Activated T-helper 9 cell treated with anti-CD3 and anti-CD28 coated beads, Interleukin-2, amount 50 U/mL, for 16 hours (primary cell): Measurements from ENCODE around the gene ATG5.
A peak's percentile ranks its signal among the peaks of the same experiment; 100 is the strongest.
"Not testable (repeated sequence)": the region's sequence is repeated elsewhere in the genome, so short reads cannot be mapped to it uniquely, and the experiment has no call there.

Experiments used
- DNase-seq: peaks from one replicate; pipeline ENCODE4 v3.0.0-alpha.2; 2020; ENCODE audit warnings: low read depth

Gene ATG5

DNA sequence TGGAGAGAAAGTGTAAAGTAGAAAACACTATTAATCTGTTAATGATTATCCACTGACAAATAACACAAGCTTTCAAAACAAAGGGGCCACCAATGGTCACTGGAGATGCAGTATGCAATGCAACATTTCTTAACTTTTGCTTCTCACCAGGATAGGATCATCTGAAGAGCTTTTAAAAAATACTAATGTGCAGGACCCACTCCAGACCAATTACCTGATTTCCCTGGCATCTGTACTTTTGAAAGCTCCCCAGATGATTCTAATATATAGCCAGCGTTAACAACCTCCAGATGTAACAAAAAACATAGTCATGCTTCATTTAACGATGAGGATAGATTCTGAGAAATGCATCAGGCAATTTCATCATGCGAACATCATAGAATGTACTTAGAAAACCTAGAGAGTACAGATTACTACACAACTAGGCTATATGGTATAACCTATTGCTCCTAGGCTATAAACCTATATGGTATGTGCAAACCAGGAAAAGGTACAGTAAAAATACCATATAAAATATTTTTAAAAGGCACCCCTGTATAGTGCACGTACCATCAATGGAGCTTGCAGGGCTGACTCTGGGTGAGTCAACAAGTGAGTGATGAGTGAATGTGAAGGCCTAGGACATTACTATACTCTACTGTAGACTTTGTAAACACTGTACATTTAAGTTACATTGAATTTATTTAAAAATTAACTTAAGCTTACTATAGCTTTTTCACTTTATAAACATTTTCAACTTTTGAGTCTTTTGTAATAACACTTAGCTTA is 69.2 kb downstream of the ATG5 start:
- DNase-seq = no peak

GRCh38 chr6:106255306-106255705 is 70.3 kb downstream of the ATG5 start:
- DNase-seq = no peak

DNA sequence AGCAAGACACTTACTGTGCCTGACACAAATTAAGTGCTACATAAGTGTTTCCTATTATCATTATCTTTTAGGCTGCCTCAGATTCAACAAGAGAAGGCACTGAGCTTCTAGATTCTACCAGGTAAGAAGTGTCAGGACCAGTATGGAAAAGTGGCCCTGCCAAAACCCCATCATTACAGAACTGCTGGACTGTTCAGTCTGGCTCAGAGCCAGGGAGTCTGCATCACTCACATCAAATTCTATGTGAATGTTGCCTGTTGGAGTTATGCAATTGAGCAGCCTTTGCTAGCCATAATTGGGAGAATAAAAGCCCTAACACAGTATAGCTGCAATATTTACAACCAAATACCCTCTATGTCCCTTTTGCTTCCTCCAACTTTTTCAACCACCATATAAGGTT is 70.9 kb downstream of the ATG5 start:
- no peak for DNase-seq

DNA sequence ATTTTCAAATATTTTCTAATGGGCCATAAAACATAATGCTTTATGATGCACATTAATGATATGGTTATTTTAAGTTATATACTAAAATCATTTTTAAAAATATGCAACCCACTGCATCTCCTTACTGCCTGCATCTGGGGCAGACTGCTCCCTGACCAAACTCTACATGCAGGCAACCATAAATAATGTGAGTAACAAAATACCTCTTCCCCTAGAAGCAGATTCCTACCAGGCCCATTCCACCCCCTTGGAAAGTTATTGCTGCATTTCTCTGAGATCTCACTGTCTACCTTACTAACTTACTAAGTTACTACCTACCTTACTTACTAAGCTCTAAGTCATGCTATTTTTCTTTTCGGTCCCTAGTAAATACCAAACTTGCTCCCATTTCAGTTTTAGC is 71.8 kb downstream of the ATG5 start:
- no peak for DNase-seq

- no peak for DNase-seq
Measured at GRCh38 chr6:106253172-106253571, 72.4 kb downstream of the ATG5 start.

DNA sequence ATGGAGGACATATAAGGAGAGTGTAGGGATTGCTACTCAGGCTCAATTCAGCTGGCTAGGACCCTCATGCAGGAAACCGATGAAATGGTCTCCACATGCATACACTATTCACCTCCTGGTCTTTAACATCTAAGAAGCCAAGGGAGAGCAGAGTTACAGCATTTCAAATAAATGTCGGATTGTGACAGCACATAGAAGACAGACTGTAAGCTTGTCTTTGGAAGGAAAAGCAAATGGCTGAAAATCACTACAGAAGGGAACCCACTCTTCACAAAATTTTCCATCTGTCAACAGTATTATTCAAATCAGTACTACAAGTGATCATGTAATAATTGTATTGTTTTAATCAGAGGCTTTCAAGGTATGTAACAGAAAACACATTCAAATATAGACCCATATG is 72.9 kb downstream of the ATG5 start:
- no peak for DNase-seq

DNA sequence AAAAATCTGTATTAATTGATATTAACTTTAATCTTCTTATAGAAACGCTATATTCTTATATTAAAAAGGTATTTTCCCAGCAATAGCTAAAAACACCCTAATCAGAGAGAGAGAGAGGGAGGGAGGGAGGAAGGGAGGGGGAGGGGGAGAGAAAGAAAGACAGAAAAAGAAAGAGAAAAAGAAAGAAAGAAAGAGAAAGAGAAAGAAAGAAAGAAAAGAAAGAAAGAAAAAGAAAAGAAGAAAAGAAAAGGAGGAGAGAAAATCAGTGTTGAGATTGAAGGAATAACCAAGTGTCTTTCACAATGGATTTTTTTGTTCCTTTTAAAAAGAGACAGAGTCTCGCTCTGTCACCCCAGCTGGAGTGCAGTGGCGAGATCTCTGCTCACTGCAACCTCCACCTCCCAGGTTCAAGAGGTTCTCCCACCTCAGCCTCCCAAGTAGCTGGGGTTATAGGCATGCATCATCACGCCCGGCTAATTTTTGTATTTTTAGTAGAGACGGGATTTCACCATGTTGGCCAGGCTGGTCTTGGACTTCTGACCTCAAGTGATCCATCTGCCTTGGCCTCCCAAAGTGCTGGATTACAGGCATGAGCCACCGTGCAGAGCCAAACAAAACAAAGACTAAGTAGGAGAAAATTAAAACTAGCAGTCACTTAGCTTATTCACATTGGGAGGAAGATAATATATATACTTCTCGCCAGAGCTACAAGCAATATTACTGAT is 73.9 kb downstream of the ATG5 start:
- DNase-seq = not testable (repeated sequence)

DNA sequence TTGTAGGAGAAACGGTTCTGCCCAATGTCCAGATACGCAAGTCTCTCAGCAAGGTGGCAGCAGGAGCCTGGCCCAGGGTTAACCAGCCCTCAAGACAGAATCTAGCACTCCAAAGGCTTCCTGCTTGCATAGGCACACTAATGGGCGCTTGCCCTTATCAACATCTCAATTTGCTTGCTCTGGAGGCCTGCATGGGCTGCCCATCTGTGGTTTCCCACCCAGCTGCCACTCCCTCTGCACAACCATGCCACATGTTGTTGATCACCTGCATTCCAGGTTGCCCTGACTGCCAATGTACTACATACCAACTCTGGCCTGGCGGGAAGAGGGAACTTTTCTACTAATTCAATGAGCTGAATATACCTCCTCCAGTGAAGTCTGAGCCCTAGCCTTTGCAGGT is 74.6 kb downstream of the ATG5 start:
- DNase-seq = no peak

- no peak for DNase-seq
Measured at GRCh38 chr6:106249658-106250057, 75.9 kb downstream of the ATG5 start.

- no peak for DNase-seq
Measured at GRCh38 chr6:106247733-106248132, 77.8 kb downstream of the ATG5 start.

- DNase-seq = no peak
Measured at GRCh38 chr6:106247293-106247692, 78.3 kb downstream of the ATG5 start.

DNA sequence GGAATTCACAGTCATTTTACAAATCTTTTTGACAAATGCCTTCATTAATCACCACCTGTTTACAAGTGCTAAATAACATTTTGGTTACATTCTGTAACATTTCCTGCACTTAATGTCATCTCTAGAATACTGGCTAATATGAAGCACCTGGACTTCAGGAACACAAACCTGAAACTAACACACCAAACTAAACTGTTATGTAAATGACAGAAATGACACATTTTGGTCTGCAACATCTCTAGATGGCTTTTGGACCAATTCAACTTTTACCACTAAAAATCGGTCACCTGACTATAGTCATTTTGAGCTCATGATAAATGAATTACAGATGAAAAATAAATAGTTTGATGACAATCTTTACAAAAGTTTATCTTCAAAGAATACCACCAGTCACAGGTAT is 80.6 kb downstream of the ATG5 start:
- no peak for DNase-seq

- DNase-seq = no peak
Measured at GRCh38 chr6:106244521-106244920, 81.0 kb downstream of the ATG5 start.

DNA sequence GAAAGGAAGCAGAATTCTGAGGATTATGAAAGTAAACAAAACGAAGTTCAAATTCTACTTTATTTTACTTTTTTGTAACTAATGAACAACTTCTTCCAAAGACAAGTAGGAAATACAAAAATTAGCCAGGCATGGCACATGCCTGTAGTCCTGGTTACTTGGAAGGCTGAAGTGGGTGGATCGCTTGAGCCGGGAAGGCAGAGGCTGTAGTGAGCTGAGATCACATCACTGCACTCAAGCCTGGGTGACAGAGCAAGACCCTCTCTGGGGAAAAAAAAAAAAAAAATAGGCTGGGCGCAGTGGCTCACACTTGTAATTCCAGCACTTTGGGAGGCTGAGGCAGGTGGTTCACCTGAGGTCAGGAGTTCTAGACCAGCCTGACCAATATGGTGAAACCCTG is 82.3 kb downstream of the ATG5 start:
- no peak for DNase-seq

DNA sequence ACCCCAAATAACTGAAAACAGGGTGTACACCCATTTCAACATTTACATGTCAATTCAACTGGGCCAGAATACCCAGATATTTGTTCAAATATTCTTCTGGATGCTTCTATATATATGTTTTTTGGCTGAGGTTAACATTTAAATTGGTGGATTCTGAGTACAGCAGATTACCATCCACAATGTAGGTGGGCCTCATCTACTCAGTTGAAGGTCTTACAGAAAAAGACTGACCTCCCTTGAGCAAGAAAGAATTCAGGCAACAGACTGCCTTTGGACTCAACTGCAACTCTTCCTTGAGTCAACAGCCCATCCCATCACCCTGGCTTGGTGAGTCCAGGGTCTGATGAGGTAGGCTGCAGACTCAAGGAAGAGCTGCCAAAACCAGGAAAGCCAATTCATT is 84.1 kb downstream of the ATG5 start:
- DNase-seq = no peak

- DNase-seq = no peak
Measured at GRCh38 chr6:106237286-106237685, 88.3 kb downstream of the ATG5 start.

- not testable (repeated sequence) for DNase-seq
Measured at GRCh38 chr6:106229876-106230445, 95.6 kb downstream of the ATG5 start.

- no peak for DNase-seq
Measured at GRCh38 chr6:106227612-106228507, 97.7 kb downstream of the ATG5 start.

GRCh38 chr6:106226676-106227075 is 98.9 kb downstream of the ATG5 start:
- no peak for DNase-seq

DNA sequence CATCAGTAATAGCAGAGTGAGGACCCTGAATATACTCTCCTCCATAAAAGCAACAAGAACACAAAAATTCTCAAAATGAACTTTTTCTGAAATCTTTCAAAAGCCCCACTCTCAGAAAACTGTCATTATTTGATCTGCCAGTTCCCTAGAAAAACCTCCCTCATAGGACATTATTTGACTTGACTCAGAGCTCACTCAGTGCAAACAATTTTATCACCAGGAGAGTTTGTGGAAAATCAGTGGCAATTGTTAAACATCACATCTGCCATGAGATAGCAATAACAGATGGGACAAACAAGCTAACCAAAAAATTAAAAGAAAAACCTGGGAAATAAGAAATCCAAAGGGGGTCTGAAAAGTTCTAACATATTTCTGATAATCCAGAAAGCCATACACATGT is 100.0 kb downstream of the ATG5 start:
- no peak for DNase-seq

GRCh38 chr6:106223300-106223930 is 102.1 kb downstream of the ATG5 start:
- DNase-seq = peak; percentile 49

- DNase-seq = no peak
Measured at GRCh38 chr6:106220485-106220884, 105.1 kb downstream of the ATG5 start.
